HT-29 (cell line): Measurements from ENCODE around the gene RAB31. TPM values are rescaled to one million over a fixed set of nuclear protein-coding genes. Genes with fewer than 3 reads are reported as not detected.
"Not testable (repeated sequence)": the region's sequence is repeated elsewhere in the genome, so short reads cannot be mapped to it uniquely, and the experiment has no call there.

ENCODE experiments used
- DNase-seq: peaks from one replicate; pipeline ENCODE4 v3.0.0-alpha.2; 2015; ENCODE audit warnings: low spot score
- total RNA-seq: library from RNA; depleted of rRNA; stranded (reverse); fragments of >200 nt; shearing (Covaris generic); gene quantifications from 2 replicates; pipeline ENCODE4 v1.2.3, GENCODE V29; 2014

RAB31 gene
- total RNA-seq, 1 experiment from 2014 or later, result 1.7 TPM

GRCh38 chr18:9884532-9885140, 176.5 kb downstream of the RAB31 start:
- DNase-seq, result no peak

DNA sequence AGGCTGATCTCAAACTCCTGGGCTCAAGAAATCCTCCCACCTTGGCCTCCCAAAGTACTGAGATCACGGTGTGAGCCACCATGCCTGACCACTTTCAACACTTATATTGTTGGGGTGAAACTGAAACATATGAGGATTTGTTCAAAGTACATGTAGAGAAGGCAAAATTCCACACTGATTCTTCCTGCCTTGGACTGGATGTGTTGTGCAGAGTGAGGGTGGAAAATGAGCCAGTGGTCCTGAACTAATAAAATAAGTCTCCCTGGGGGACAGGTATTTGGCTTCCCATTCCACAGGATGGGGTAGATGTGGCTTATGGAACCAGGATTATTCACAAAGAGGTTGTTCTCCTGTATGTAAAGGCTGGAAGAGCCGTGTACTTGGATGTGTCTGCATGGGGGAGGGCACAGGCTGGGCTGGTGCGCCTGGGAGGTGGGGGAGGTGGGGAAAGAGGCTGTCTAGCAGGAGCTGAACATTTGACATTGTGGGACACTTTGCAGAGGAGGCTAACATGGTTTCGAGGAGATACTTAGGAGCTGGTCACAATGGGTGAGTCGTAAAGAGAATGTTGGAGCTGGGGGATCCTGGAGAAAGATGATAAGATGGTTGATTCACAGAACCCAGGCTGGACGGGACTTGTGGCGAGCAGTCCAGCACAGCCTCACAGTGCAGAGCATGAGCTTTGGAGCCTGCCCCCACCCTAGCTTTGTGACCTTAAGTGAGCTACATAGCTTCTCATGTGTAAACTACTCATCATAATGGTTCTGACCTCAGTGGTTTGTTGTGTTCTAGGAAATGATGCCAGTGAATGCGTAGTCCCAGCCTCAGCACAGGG, 177.3 kb downstream of the RAB31 start, which contains the start of gene TXNDC2:
Gene TXNDC2 (plus strand): TSS at position 804 of the 835 bp plus-strand sequence. CDS start 708 bp downstream, outside the sequence.
- no peak for DNase-seq

DNA sequence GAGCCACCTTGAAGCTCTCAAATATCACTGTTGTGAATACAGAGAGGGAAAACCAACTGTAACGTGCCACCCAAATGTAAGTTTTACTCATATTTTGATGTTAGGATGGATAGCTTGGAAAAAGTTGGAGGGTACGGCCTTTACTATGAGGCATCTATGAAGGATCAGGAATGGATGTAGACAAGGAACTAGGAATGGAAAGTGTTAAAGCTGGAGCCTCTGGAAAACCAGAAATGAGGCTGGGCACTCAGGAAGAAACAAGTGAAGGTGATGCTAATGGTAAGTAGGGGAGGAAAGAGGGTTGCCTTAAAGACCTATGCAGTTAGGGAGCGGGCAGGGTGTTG, 177.9 kb downstream of the RAB31 start:
- no peak for DNase-seq

DNA sequence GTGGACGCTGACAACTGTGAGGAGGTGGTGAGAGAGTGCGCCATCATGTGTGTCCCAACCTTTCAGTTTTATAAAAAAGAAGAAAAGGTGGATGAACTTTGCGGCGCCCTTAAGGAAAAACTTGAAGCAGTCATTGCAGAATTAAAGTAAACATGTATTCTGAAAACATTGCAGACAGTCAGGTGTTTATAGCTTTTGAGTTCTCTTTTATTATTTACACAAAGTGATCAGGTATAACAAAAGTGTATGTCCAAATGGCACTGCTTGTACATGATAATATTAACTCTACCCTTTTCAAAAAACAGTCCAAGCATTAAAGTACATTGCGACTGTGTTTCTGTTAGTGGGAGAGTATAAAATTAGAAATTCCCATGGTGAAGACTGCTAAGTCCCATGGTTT, 179.9 kb downstream of the RAB31 start:
- DNase-seq, result no peak

- no peak for DNase-seq
These were observed 182.1 kb downstream of the RAB31 start for GRCh38 chr18:9890196-9890595.

DNA sequence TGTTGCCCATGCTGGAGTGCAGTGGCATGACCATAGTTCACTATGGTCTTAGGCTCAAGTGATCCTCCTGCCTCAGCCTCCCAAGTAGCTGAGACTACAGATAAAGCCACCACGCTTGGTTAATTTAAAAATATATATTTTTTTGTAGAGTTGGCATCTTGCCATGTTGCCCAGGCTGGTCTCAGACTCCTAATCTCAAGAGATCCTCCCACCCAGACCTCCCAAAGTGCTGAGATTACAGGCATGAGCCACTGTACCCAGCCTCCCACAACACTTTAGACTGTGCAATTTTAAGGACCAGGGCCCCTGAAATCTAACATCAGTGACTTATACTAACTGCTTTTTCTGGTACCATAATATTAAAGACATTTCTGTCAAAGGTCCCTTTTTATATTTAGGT, 182.9 kb downstream of the RAB31 start:
- DNase-seq, result no peak

DNA sequence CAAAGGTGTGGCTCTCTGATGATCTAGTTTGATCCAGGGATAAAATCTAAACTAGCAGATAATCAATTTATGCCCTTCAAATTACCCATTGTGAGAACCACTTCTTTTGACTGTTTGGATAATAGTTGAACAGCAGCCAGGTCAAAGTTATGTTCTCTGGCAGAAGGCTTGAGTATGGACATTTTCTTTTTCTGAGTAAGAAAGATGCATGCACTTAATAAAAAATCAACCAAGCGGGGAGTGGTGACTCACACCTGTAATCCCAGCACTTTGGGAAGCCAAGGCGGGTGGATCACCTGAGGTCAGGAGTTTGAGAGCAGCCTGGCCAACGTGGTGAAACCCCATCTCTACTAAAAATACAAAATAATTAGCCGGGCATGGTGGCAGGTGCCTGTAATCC, 183.4 kb downstream of the RAB31 start:
- not testable (repeated sequence) for DNase-seq

DNA sequence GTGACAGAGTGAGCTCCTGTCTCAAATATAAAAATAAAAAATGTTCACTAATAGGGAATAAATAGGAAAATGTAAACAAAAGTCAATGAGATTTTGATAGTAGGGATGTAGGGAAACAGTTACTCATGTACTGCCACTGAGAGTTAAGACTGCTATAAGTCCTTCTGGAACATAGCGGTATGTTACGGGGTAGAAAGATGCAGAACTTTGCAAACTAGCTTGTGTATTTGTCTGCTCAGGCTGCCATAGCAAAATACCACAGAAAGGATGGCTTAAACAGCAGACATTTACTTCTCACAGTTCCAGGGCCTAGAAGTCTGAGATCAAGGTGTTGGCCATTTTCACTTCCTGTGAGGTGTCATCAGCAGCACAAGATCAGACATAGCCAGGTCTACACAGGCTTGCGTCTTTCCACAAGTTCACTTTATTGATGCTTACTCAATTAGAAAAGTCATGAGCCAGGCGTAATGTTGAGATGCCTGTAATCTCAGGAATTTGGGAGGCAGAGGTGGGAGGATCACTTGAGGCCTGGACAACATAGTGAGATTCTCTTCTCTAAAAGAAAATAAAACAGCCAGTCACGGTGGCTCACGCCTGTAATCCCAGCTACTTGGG, 186.5 kb downstream of the RAB31 start:
- DNase-seq, result no peak

DNA sequence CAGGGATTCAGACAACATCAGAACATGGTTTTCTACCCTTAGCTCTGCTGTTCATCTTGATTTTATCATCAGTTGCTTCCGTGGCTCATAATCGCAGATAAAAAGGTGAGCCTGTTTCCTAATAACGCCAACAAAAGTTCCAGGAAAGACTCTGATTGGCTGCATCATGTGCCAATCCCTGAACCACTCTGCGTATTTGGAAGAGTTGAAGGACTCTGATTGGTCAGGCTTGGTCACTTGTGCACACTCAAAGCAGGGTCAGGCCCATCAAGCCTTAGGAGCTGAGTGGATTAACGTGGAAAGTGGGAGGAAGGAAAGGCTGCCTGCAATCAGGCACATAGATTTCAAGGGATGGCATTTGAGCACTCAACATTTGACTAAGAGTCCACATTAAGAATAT, 189.0 kb downstream of the RAB31 start:
- DNase-seq, result no peak

DNA sequence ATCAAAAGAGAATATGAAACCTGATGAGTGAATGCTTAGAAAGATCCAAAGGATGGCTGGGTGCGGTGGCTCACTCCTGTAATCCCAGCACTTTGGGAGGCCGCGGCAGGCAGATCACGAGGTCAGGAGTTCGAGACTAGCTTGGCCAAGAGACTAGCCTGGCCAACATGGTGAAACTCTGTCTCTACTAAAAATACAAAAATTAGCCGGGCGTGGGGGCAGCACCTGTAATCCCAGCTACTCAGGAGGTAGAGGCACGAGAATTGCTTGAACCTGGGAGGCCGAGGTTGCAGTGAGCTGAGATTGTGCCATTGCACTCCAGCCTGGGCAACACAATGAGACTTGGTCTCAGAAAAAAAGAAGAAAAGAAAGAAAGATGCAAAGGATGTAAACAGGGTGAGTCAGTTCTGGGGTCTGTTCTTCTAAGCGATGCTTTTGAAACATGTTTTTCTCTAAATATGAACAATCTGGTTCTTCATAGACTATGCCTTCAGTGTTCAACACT, 189.7 kb downstream of the RAB31 start:
- DNase-seq, result not testable (repeated sequence)

DNA sequence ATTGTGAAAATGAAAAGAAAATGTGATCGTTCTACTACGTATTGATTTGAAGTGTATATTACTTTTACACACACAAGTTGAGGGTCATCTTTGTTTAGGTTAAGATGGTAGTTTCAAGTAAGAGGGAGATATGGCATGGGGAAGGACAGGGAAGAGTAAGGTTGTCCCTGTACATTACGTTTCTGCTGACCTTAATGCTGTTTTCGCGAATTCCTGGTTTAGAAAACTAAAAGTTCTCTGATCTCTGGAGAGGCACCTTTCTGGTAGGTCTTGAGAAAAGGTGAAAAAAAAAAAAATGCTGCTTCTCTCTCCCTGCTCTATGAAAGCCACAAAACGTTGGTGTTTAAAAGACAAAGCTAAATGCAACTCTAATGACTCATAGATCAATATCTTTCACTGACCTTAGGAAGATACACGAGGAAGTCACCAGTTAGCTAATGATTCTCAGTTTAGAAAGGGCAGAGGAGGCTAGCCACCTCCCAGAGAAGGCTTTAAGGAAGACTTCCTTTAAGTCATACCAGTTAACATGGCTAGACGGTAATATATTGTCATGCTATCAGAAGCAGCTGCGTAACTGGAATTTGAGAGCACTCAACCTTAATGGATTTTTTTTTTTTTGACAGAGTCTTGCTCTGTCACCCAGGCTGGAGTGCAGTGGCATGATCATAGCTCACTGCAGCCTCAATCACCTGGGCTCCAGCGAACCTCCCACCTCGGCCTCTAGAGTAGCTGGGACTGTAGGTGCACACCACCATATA, 190.9 kb downstream of the RAB31 start:
- peak; percentile 92 for DNase-seq

- DNase-seq, result not testable (repeated sequence)
These were observed 191.4 kb downstream of the RAB31 start for GRCh38 chr18:9899550-9899930.

DNA sequence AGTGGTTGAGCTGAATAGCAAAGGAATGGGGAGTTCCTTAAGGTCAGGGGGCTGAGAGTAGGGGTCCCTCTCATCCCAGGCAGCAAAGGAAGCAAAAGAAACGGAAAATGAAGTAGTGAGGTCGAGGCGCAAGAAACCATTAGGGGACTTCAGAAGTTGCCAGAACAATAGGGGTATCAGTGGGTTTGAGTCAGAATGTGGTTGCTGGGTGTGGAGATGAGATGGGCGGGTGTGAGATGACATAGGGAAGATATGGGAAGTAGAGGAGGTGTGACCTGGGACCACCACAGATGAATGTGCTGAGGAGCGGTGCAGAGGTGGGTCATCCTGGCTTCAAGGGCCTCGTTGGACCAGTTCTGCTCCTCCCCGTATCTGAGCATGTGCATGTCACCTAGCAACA, 192.6 kb downstream of the RAB31 start:
- no peak for DNase-seq

DNA sequence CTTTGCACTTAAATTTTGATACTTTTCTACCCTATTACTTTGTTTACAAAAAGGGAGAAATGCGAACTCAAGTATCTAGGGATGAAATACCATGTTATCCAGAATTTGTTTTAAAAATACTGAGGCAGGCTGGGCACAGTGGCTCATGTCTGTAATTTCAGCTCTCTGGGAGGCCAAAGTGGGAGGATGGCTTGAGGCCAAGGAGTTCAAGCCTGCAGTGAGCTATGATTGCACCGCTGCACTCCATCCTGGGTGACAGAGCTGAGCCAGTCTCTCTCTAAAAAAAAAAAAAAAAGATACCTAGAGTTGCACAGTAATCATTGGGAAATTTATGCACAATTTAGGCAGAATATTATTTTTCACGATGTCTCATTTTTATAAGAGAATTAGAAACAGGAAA, 193.3 kb downstream of the RAB31 start:
- DNase-seq, result no peak

DNA sequence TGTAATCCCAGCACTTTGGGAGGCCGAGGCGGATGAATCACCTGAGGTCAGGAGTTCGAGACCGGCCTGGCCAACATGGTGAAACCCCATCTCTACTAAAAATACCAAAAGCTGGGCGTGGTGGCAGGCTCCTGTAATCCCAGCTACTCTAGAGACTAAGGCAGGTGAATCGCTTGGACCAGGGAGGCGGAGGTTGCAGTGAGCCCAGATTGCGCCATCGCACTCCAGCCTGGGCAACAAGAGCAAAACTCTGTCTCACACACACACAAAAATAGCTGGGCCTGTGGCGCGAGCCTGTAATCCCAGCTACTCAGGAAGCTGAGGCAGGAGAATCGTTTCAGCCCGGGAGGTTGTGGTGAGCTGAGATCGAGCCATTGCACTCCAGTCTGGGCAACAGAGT, 194.2 kb downstream of the RAB31 start:
- not testable (repeated sequence) for DNase-seq

- no peak for DNase-seq
These were observed 194.7 kb downstream of the RAB31 start for GRCh38 chr18:9902832-9903231.

DNA sequence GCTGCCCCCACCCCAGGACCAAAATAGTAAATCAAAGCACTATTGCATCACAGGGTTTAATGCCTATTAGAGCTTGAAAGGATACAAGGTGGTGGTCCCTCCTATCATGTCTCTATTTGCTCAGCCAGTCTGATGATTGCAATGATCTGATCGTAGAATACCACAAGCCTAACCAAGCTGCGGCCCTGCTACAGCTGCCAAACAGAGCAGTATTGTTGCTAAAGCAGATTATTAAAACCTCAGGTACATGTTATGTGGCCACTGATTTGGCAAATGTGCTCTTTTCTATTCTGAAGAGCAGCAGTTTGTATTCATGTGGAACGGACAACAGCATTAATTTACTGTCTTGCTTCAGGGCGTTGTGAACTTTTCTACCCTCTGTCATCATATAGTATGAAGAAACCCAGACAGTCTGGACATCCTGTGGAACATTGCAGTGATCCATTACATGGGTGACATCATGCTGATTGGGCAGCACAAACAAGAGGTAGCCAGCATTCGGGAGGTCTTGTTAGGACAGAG, 197.4 kb downstream of the RAB31 start:
- DNase-seq, result no peak

- DNase-seq, result no peak
These were observed 198.4 kb downstream of the RAB31 start for GRCh38 chr18:9906481-9906880.

DNA sequence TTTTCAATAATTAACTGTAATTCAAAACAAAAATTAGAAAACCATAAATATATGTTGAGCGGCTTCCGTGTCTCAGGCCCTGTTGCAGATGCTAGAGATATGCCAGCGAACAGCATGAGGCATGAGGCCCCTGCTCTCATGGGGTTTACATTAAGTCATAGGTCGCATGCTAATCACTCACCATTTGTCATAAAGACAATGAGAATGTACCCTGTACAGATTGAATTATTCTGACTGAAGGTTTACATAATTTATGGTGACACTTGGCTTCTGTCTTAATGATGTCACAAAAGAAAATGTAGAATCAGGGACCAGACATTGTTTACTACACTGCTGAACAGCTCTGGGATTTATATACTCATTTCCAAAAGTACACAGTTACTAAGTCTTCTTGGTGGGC, 199.8 kb downstream of the RAB31 start:
- DNase-seq, result no peak

DNA sequence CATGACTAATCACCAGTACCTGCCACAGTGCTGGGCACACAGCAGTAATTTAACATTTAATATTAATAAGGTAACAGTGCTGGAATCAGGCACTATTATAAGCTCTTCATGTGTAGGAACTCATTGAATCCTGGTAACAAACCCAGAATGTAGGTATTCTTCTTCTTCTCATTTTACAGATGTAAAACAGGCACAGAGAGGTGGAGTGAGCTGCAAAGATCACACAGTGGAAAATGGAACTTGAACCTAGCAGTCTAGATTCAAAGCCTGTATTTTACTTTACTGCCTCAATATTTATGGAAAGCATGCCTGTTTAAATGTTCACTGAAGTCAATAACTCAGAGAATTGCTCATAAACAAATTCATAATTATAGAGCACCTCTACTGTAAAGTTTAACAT, 202.0 kb downstream of the RAB31 start:
- no peak for DNase-seq

DNA sequence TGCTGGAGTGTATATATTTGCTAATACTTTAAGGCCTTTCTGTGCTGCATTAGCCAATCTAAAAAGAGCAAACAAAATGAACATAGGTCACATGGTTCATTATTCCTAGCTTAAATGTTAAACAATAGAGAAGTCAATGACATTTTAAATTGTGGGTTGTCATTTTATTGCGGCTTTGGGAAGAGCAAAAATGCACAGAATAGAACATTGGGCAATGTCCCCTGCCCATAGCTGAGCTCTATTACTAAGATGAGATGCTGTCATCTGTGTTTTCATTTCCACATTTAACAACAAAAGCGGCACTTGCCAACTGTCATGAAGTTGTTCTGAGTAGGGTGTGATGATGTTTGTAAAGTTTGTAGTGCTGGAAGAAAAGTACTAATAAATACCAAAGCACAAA, 202.6 kb downstream of the RAB31 start:
- no peak for DNase-seq

GRCh38 chr18:9911226-9911625, 203.1 kb downstream of the RAB31 start:
- no peak for DNase-seq
